GM12878 (cell line): ENCODE data around the gene CANX. TPM values are rescaled to one million over a fixed set of nuclear protein-coding genes. Genes with fewer than 3 reads are reported as not detected.

ENCODE experiments used
- ATAC-seq: fragments of 200-7000 bp; cut with Tn5 transposase; 3 replicates; pipeline ENCODE4 v1.9.1; 2020; ENCODE audit warnings: mild to moderate bottlenecking, moderate library complexity
- BruUV-seq: library from RNA; stranded (reverse); fragments of 400-500 nt; replicated peaks from 2 replicates; lab custom pipeline; 2021; lab: Mats Ljungman, UMichigan
- CTCF ChIA-PET: fragments of 300-600 bp; sonication (Branson Sonifier 250); formaldehyde crosslinking; extraction: SDS; loops from one replicate; lab custom pipeline; 2021; ENCODE audit warnings: inconsistent platforms; lab: Yijun Ruan, JAX
- POLR2A ChIA-PET: fragments of 350-600 bp; formaldehyde crosslinking; extraction: SDS; loops from one replicate; lab custom pipeline; 2021; ENCODE audit warnings: inconsistent platforms; lab: Charles Lee
- RAD21 ChIA-PET: fragments of 300-600 bp; sonication (Branson Sonifier 250); formaldehyde crosslinking; loops from one replicate; lab custom pipeline; 2023; ENCODE audit warnings: antibody characterized with exemption; ENCODE audit not compliant: unreplicated experiment; lab: Charles Lee
- SMC1A ChIA-PET: fragments of 300-600 bp; sonication (Branson Sonifier 250); formaldehyde crosslinking; loops from one replicate; lab custom pipeline; 2023; ENCODE audit not compliant: unreplicated experiment, uncharacterized antibody; lab: Charles Lee
- DNase-seq: peaks from one replicate; pipeline ENCODE4 v3.0.0-alpha.2; 2011; ENCODE audit warnings: low read depth, low spot score
- FAIRE-seq: peaks from 3 replicates; lab custom pipeline; 2011; peaks lifted over from hg19 to GRCh38; lab: Jason Lieb, UNC
- H2AFZ ChIP-seq: 2 replicates; pipeline ENCODE4 v1.6.0; 2011; ENCODE audit warnings: low read depth, low read length, control low read depth; ENCODE audit not compliant: control insufficient read depth
- H3K27ac ChIP-seq: 2 replicates; pipeline ENCODE4 v1.5.1; 2011; ENCODE audit warnings: control low read depth; ENCODE audit not compliant: control insufficient read depth, insufficient read depth
- H3K27me3 ChIP-seq, 2 experiments: replicated peaks in 1 of 2; 2 replicates each; pipeline versions ENCODE4 v1.6.0 to v1.6.1; 2011; ENCODE audit warnings: low read length in 1 of 2; ENCODE audit not compliant: control insufficient read depth in 2 of 2, insufficient read depth in 2 of 2
- H3K36me3 ChIP-seq, 2 experiments: 2 replicates each; pipeline ENCODE4 v1.5.1; 2011; ENCODE audit warnings: low read length in 1 of 2; ENCODE audit not compliant: control insufficient read depth in 2 of 2, insufficient read depth in 2 of 2
- H3K4me1 ChIP-seq: 2 replicates; pipeline ENCODE4 v1.6.1; 2011; ENCODE audit warnings: mild to moderate bottlenecking, low read length, moderate library complexity, mixed read lengths; ENCODE audit not compliant: control insufficient read depth, insufficient read depth
- H3K4me2 ChIP-seq: 2 replicates; pipeline ENCODE4 v1.6.0; 2011; ENCODE audit warnings: control low read depth; ENCODE audit not compliant: control insufficient read depth, insufficient read depth
- H3K4me3 ChIP-seq: fragments of 200-600 bp; sonication (generic); 2 replicates; pipeline ENCODE4 v1.5.1; 2016
- H3K79me2 ChIP-seq: 2 replicates; pipeline ENCODE4 v1.6.0; 2011; ENCODE audit warnings: low read length; ENCODE audit not compliant: control insufficient read depth, insufficient read depth
- H3K9ac ChIP-seq: 2 replicates; pipeline ENCODE4 v1.8.0; 2011; ENCODE audit warnings: low read length, control low read depth, mixed read lengths; ENCODE audit not compliant: control insufficient read depth, insufficient read depth
- H3K9me3 ChIP-seq: replicated peaks from 3 replicates; pipeline ENCODE4 v1.5.1; 2011; ENCODE audit warnings: mild to moderate bottlenecking, low read length; ENCODE audit not compliant: control insufficient read depth, insufficient read depth
- H4K20me1 ChIP-seq: 2 replicates; pipeline ENCODE4 v1.6.0; 2011; ENCODE audit not compliant: control insufficient read depth, insufficient read depth
- ATF3 ChIP-seq: IDR thresholded peaks from 2 replicates; pipeline ENCODE4 v1.6.1; 2011; ENCODE audit warnings: low read depth, mild to moderate bottlenecking, low read length, moderate library complexity, borderline replicate concordance; ENCODE audit errors: extremely low read depth
- BACH1 ChIP-seq: fragments of 450-650 bp; IDR thresholded peaks from 2 replicates; pipeline ENCODE4 v1.6.1; 2017; ENCODE audit warnings: mild to moderate bottlenecking, borderline replicate concordance
- BMI1 ChIP-seq: fragments of 450-650 bp; IDR thresholded peaks from 2 replicates; pipeline ENCODE4 v1.6.1; 2016; ENCODE audit warnings: mild to moderate bottlenecking, moderate library complexity, borderline replicate concordance
- EED ChIP-seq: sonication (generic); IDR thresholded peaks from 2 replicates; pipeline ENCODE4 v1.6.1; 2016; ENCODE audit warnings: antibody characterized with exemption, low read depth
- IRF5 ChIP-seq: fragments of 450-650 bp; IDR thresholded peaks from 2 replicates; pipeline ENCODE4 v1.6.1; 2017; ENCODE audit warnings: borderline replicate concordance
- KAT2A ChIP-seq: conservative IDR thresholded peaks from 2 replicates; pipeline ENCODE4 v1.6.1; 2011; ENCODE audit warnings: low read depth, low read length; ENCODE audit not compliant: control insufficient read depth
- MEF2B ChIP-seq: fragments of 450-650 bp; IDR thresholded peaks from 2 replicates; pipeline ENCODE4 v1.6.1; 2018; ENCODE audit warnings: mild to moderate bottlenecking, moderate library complexity; ENCODE audit not compliant: partially characterized antibody, poor library complexity, severe bottlenecking
- NRF1 ChIP-seq: conservative IDR thresholded peaks from 2 replicates; pipeline ENCODE4 v1.6.1; 2011; ENCODE audit warnings: mild to moderate bottlenecking, low read depth, low read length, improper control_type of control experiment
- PBX3 ChIP-seq: IDR thresholded peaks from 2 replicates; pipeline ENCODE4 v1.6.1; 2011; ENCODE audit warnings: mild to moderate bottlenecking, low read depth, low read length, moderate library complexity; ENCODE audit not compliant: insufficient replicate concordance
- POU2F2 ChIP-seq: IDR thresholded peaks from 3 replicates; pipeline ENCODE4 v1.6.1; 2011; ENCODE audit warnings: low read depth, mild to moderate bottlenecking, low read length, borderline replicate concordance
- RAD21 ChIP-seq: IDR thresholded peaks from 2 replicates; pipeline ENCODE4 v1.6.1; 2011; ENCODE audit warnings: mild to moderate bottlenecking, low read depth, low read length, moderate library complexity; ENCODE audit not compliant: insufficient read depth
- SMAD1 ChIP-seq: fragments of 450-650 bp; IDR thresholded peaks from 2 replicates; pipeline ENCODE4 v1.6.1; 2018; ENCODE audit warnings: mild to moderate bottlenecking, low read depth; ENCODE audit not compliant: partially characterized antibody
- SMAD5 ChIP-seq: IDR thresholded peaks from 2 replicates; pipeline ENCODE4 v1.6.1; 2016; ENCODE audit warnings: antibody characterized with exemption, low read depth
- USF1 ChIP-seq: IDR thresholded peaks from 2 replicates; pipeline ENCODE4 v1.6.1; 2011; ENCODE audit warnings: borderline replicate concordance, low read depth, mild to moderate bottlenecking, moderate library complexity, mixed read lengths, low read length; ENCODE audit not compliant: insufficient read depth; ENCODE audit errors: extremely low read length
- ZNF274 ChIP-seq: IDR thresholded peaks from one replicate; pipeline ENCODE4 v1.8.0; 2011; ENCODE audit not compliant: insufficient read length, insufficient read depth
- ZNF384 ChIP-seq: IDR thresholded peaks from 2 replicates; pipeline ENCODE4 v1.6.1; 2012; ENCODE audit warnings: low read depth, mild to moderate bottlenecking, low read length, improper control_type of control experiment, borderline replicate concordance
- WGBS: methylation state at CpG from one replicate; pipeline ENCODE4 v1.1.6; 2016; ENCODE audit warnings: low lambda C conversion rate; ENCODE audit not compliant: insufficient replicate concordance, insufficient coverage; ENCODE audit errors: missing lambda C conversion rate; 5-methylcytosine and 5-hydroxymethylcytosine counted together
- in situ Hi-C: fragments of 300-500 bp; cut with MboI; formaldehyde crosslinking; loops from 9 replicates; pipeline ENCODE4 v1.14.3; 2018; ENCODE audit warnings: mixed read lengths
- intact Hi-C: fragments of 100-400 bp; cut with micrococcal nuclease; formaldehyde crosslinking; loops from one replicate; pipeline ENCODE4 v1.14.2; 2022; ENCODE audit not compliant: unreplicated experiment
- polyA plus RNA-seq, 11 experiments: library from polyadenylated mRNA; depleted of rRNA in 4 of 11; unstranded in 6 of 11; stranded (reverse) in 5 of 11; fragments of >200 nt; fragmentation: Nextera tagmentation in 4 of 11; fragmentation: Illumina TruSeq in 1 of 11; extraction: Ambion mirVana in 4 of 11; extraction: Trizol in 1 of 11; gene quantifications; 1 replicate in 1 of 11; 2 replicates in 10 of 11; pipeline versions ENCODE4 v1.2.1 to v1.2.3, GENCODE V29; 2011 to 2016; ENCODE audit warnings: inconsistent platforms in 2 of 11, missing spikeins in 2 of 11, low read depth in 1 of 11
- total RNA-seq, 4 experiments: library from RNA; depleted of rRNA in 3 of 4; stranded (reverse); fragments of >200 nt in 3 of 4; fragmentation: Illumina TruSeq in 1 of 4; extraction: Trizol in 1 of 4; gene quantifications; 2 replicates each; pipeline versions ENCODE4 v1.2.1 to v1.2.3, GENCODE V29; 2013 to 2021

The CANX gene
- total and polyA plus RNA-seq, 10 of the 15 experiments (the other 5 are each of a cell fraction or from before 2014, with no cell fraction given): 78.2 to 602 (median 412) TPM

- no peak for TF ChIP-seq ZNF384
- TF ChIP-seq SMAD5: no peak
- no peak for TF ChIP-seq KAT2A
- no peak for TF ChIP-seq IRF5
- no peak for TF ChIP-seq BMI1
- TF ChIP-seq PBX3: no peak
- no peak for TF ChIP-seq EED
Measured at GRCh38 chr5:179779826-179780225, 81.1 kb downstream of the CANX start (continued).

- Histone ChIP-seq H3K27me3 (no peaks in the 10 kb centered on the region), H3K9ac (no peak overlapping the region), H2AFZ (no peak overlapping the region), H3K4me1 (no peaks in the 10 kb centered on the region), H3K4me2 (no peak overlapping the region), H4K20me1 (no peaks in the 10 kb centered on the region), H3K27ac (no peak overlapping the region), H3K79me2 (no peaks in the 10 kb centered on the region), H3K4me3 (no peak overlapping the region), H3K9me3 (no peaks in the 10 kb centered on the region), H3K36me3 (peaks cover 11 to 12% of the 10 kb centered on the region in 2 experiments; a peak in 3 of 4 replicates)
- ChIA-PET SMC1A (no interaction called here), RAD21 (no interaction called here), CTCF (interaction anchor here (2.2 kb wide), 1 partner anchor 18 kb away, joined by 7 read pairs; no protein-coding TSS in a partner anchor), POLR2A (no interaction called here)
- intact Hi-C loops (no loop called here), in situ Hi-C loops (loop anchor here (25.0 kb wide), 1 partner anchor 307 kb away; no protein-coding TSS in a partner anchor)
- ATAC-seq (no peak), DNase-seq (no peak), FAIRE-seq (no peak)
- TF ChIP-seq RAD21 (no peak), IRF5 (no peak), MEF2B (no peak), SMAD1 (no peak), NRF1 (no peak), ATF3 (no peak), ZNF274 (no peak), USF1 (no peak), BACH1 (no peak), POU2F2 (no peak)
- 97% methylated on average over 7 of the region's 7 CpGs for WGBS
- BruUV-seq: no TSS peak
Measured at GRCh38 chr5:179780362-179780761, 81.6 kb downstream of the CANX start.
